ENCODE results near the gene NAP1L4.
"Not testable (repeated sequence)": the region's sequence is repeated elsewhere in the genome, so short reads cannot be mapped to it uniquely, and the experiment has no call there.

NAP1L4 gene

GRCh38 chr11:2921742-2922493 lies 70.2 kb downstream of the NAP1L4 start:
- DNase-seq = no peak

- no peak for DNase-seq
Measured at GRCh38 chr11:2921261-2921660, 70.9 kb downstream of the NAP1L4 start.

- no peak for DNase-seq
Measured at GRCh38 chr11:2920343-2920742, 71.8 kb downstream of the NAP1L4 start.

GRCh38 chr11:2919837-2920236 lies 72.3 kb downstream of the NAP1L4 start:
- DNase-seq = no peak

- DNase-seq = no peak
Measured at GRCh38 chr11:2919188-2919587, 72.9 kb downstream of the NAP1L4 start.

GRCh38 chr11:2917842-2918490 lies 74.2 kb downstream of the NAP1L4 start:
- DNase-seq = no peak

- no peak for DNase-seq
Measured at GRCh38 chr11:2916892-2917645, 75.1 kb downstream of the NAP1L4 start.

- DNase-seq = no peak
Measured at GRCh38 chr11:2916114-2916891, 75.8 kb downstream of the NAP1L4 start.

GRCh38 chr11:2915473-2915872 lies 76.7 kb downstream of the NAP1L4 start:
- DNase-seq = no peak

GRCh38 chr11:2914455-2915195 lies 77.5 kb downstream of the NAP1L4 start:
- DNase-seq = no peak

GRCh38 chr11:2913776-2914175 lies 78.4 kb downstream of the NAP1L4 start:
- DNase-seq = no peak

- DNase-seq = no peak
Measured at GRCh38 chr11:2913019-2913431, 79.1 kb downstream of the NAP1L4 start.

- no peak for DNase-seq
Measured at GRCh38 chr11:2912498-2912897, 79.6 kb downstream of the NAP1L4 start.

GRCh38 chr11:2911785-2912391 lies 80.2 kb downstream of the NAP1L4 start:
- DNase-seq = no peak

GRCh38 chr11:2911088-2911784 lies 80.9 kb downstream of the NAP1L4 start:
- no peak for DNase-seq

GRCh38 chr11:2910401-2910955 lies 81.7 kb downstream of the NAP1L4 start:
- DNase-seq = no peak

- DNase-seq = no peak
Measured at GRCh38 chr11:2909133-2909902, 82.8 kb downstream of the NAP1L4 start.

- DNase-seq = no peak
Measured at GRCh38 chr11:2908130-2908529, 84.0 kb downstream of the NAP1L4 start.

- not testable (repeated sequence) for DNase-seq
Measured at GRCh38 chr11:2905299-2905698, 86.8 kb downstream of the NAP1L4 start.
